Testis (tissue), 3 donors: ENCODE measurements around the gene DPP6. TPM values are rescaled to one million over a fixed set of nuclear protein-coding genes. Genes with fewer than 3 reads are reported as not detected.
"Not testable (repeated sequence)": the region's sequence is repeated elsewhere in the genome, so short reads cannot be mapped to it uniquely, and the experiment has no call there.

Experiments
- DNase-seq: peaks from one replicate; pipeline ENCODE4 v3.0.0-alpha.2; 2019
- H3K27ac ChIP-seq, 2 donors: fragments of 200-600 bp; sonication (generic); one replicate each; pipeline ENCODE4 v1.5.1; 2019
- H3K27me3 ChIP-seq: fragments of 200-600 bp; sonication (generic); one replicate; pipeline ENCODE4 v1.5.1; 2019
- H3K36me3 ChIP-seq: fragments of 200-600 bp; sonication (generic); one replicate; pipeline ENCODE4 v1.5.1; 2017; ENCODE audit warnings: low read depth; ENCODE audit errors: missing control alignments
- H3K4me1 ChIP-seq: fragments of 200-600 bp; sonication (generic); one replicate; pipeline ENCODE4 v1.5.1; 2019
- H3K4me3 ChIP-seq, 2 donors: fragments of 200-600 bp; sonication (generic); one replicate each; pipeline ENCODE4 v1.5.1; 2017 to 2019
- H3K9me3 ChIP-seq: fragments of 200-600 bp; sonication (generic); one replicate; pipeline ENCODE4 v1.5.1; 2017
- CTCF ChIP-seq, 3 experiments: fragments of 450-650 bp in 2 of 3; fragments of 200-600 bp in 1 of 3; sonication (generic) in 1 of 3; IDR thresholded peaks; one replicate each; pipeline ENCODE4 v1.5.1; 2016 to 2019; ENCODE audit warnings: antibody characterized with exemption in 3 of 3, mild to moderate bottlenecking in 2 of 3, moderate library complexity in 1 of 3
- POLR2A ChIP-seq: fragments of 450-650 bp; IDR thresholded peaks from one replicate; pipeline ENCODE4 v1.6.1; 2017; ENCODE audit warnings: antibody characterized with exemption, mild to moderate bottlenecking, moderate library complexity
- WGBS, 2 donors: methylation state at CpG; one replicate each; pipeline ENCODE4 v1.1.5; 2018; 5-methylcytosine and 5-hydroxymethylcytosine counted together
- intact Hi-C: fragments of 100-400 bp; cut with DNase I; formaldehyde crosslinking; loops from one replicate; pipeline ENCODE4 v1.15.1; 2023; ENCODE audit warnings: low total_unique reads
- polyA plus RNA-seq: library from polyadenylated mRNA; stranded (reverse); fragments of 350-450 nt; fragmentation: Illumina TruSeq; extraction: RNeasy Lipid Tissue Mini Kit (QIAGEN cat#74804); gene quantifications from one replicate; pipeline ENCODE4 v1.2.3, GENCODE V29; 2014; ENCODE audit warnings: low read depth, low replicate concordance; ENCODE audit not compliant: insufficient read depth
- total RNA-seq, 2 donors: library from RNA; depleted of rRNA; stranded (reverse); fragments of >200 nt; gene quantifications; one replicate each; pipeline ENCODE4 v1.2.3, GENCODE V29; 2016

DPP6 gene
- total and polyA plus RNA-seq, 3 donors from 2014 or later, result 26.0 to 78.3 (median 52.8) TPM

DNA sequence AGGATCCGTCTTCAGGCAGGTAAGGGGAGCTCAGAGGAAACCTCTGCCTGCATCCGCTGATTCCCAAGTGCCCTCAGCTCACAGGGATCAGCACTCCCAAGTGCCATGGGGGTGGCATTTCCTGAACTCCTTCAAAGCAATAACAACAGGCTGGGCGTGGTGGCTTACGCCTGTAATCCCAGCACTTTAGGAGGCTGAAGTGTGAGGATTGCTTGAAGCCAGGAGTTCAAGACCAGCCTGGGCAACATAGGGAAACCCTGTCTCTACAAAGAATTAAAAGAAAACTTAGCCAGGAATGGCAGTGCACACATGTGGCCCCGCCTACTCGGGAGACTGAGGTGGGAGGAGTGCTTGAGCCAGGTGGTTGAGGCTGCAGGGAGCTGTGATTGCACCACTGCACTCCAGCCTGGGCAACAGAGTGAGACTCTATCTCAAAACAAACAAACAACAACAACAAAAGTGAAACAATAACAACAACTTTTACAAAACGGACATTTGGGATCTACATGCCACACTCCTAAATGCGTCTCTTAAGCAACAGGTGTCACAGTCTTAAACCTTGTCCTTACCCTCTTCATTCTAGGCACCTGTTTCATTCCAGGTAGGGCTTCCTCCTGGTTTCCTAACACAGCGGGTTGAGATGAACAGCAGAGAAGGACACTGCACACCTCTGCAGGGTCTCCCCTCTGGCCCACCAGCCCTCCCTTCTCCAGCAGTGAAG is 877.0 kb downstream of the DPP6 start:
- intact Hi-C loops, result no loop called here
- TF ChIP-seq CTCF (IDR thresholded peaks at IDR 0.05), result no peak
- TF ChIP-seq POLR2A, result no peak
- H3K4me3 ChIP-seq, result peak overlapping the region; percentile 55 to 67
- 51 to 53% methylated on average over 9 of the region's 9 CpGs for WGBS, 2 donors
- no peaks in the 10 kb centered on the region for H3K27me3 ChIP-seq
- no peaks in the 10 kb centered on the region for H3K9me3 ChIP-seq
- H3K4me1 ChIP-seq, result peaks cover 5% of the 10 kb centered on the region
- H3K36me3 ChIP-seq, result no peaks in the 10 kb centered on the region
- DNase-seq, result no peak
- peak overlapping the region; percentile 87 to 91 for H3K27ac ChIP-seq

GRCh38 chr7:154931906-154932305 is 879.7 kb downstream of the DPP6 start:
- DNase-seq, result no peak
- Histone ChIP-seq H3K27me3 (no peaks in the 10 kb centered on the region), H3K4me3 (no peak overlapping the region), H3K27ac (no peak overlapping the region), H3K36me3 (no peaks in the 10 kb centered on the region), H3K4me1 (peaks cover 5% of the 10 kb centered on the region), H3K9me3 (no peaks in the 10 kb centered on the region)
- intact Hi-C loops, result no loop called here
- 87 to 96% methylated on average over 2 of the region's 2 CpGs for WGBS, 2 donors
- no peak for TF ChIP-seq CTCF (IDR thresholded peaks at IDR 0.05)
- no peak for TF ChIP-seq POLR2A

- 78 to 83% methylated on average over 5 of the region's 5 CpGs for WGBS, 2 donors
These were observed 882.3 kb downstream of the DPP6 start for GRCh38 chr7:154934353-154934952.

GRCh38 chr7:154937837-154938236 is 885.6 kb downstream of the DPP6 start:
- intact Hi-C loops, result no loop called here
- WGBS, 2 donors, result 54 to 67% methylated on average over 1 of the region's 1 CpG

More at GRCh38 chr7:154934353-154934952, 882.3 kb downstream of the DPP6 start:
- H3K36me3 ChIP-seq, intact Hi-C loops, H3K4me1 ChIP-seq, H3K4me3 ChIP-seq, H3K27ac ChIP-seq, H3K27me3 ChIP-seq, DNase-seq, H3K9me3 ChIP-seq: not testable (repeated sequence)

GRCh38 chr7:154942691-154943090 is 890.5 kb downstream of the DPP6 start:
- Histone ChIP-seq H3K36me3 (no peaks in the 10 kb centered on the region), H3K27me3 (no peaks in the 10 kb centered on the region), H3K4me3 (no peak overlapping the region), H3K4me1 (no peaks in the 10 kb centered on the region), H3K27ac (no peak overlapping the region), H3K9me3 (no peaks in the 10 kb centered on the region)
- DNase-seq, result no peak
- WGBS, 2 donors, result 86 to 89% methylated on average over 2 of the region's 2 CpGs
- intact Hi-C loops, result no loop called here
- TF ChIP-seq CTCF (IDR thresholded peaks at IDR 0.05) (no peak), POLR2A (no peak)

More at GRCh38 chr7:154937837-154938236, 885.6 kb downstream of the DPP6 start:
- Histone ChIP-seq H3K4me3 (no peak overlapping the region), H3K9me3 (no peaks in the 10 kb centered on the region), H3K4me1 (no peaks in the 10 kb centered on the region), H3K36me3 (no peaks in the 10 kb centered on the region), H3K27me3 (no peaks in the 10 kb centered on the region), H3K27ac (no peak overlapping the region)
- TF ChIP-seq POLR2A (no peak), CTCF (IDR thresholded peaks at IDR 0.05) (no peak)
- no peak for DNase-seq
